ENCODE data around the gene YOD1.

Gene YOD1

GRCh38 chr1:207004931-207005830 is 45.8 kb downstream of the YOD1 start:
- no peak for DNase-seq

- DNase-seq, result no peak
These were observed 47.8 kb downstream of the YOD1 start for GRCh38 chr1:207003210-207003609.

GRCh38 chr1:207002724-207003146 is 48.3 kb downstream of the YOD1 start:
- no peak for DNase-seq

GRCh38 chr1:207001492-207002245 is 49.3 kb downstream of the YOD1 start:
- DNase-seq, result no peak

- DNase-seq, result no peak
These were observed 50.2 kb downstream of the YOD1 start for GRCh38 chr1:207000651-207001291.

GRCh38 chr1:206998816-206999215 is 52.2 kb downstream of the YOD1 start:
- no peak for DNase-seq

Measured in activated CD4-positive, alpha-beta T cell treated with anti-CD3 and anti-CD28 coated beads for 1 hour (primary cell).